Measurements from ENCODE around the gene COX14.

- no peak for TF ChIP-seq MAX (IDR thresholded peaks at IDR 0.05; ENCODE audit: low read depth, low read length)
- no peak for TF ChIP-seq POLR2A (IDR thresholded peaks at IDR 0.05; ENCODE audit: extremely low read depth, insufficient read length)
- TF ChIP-seq, protein P1, sequence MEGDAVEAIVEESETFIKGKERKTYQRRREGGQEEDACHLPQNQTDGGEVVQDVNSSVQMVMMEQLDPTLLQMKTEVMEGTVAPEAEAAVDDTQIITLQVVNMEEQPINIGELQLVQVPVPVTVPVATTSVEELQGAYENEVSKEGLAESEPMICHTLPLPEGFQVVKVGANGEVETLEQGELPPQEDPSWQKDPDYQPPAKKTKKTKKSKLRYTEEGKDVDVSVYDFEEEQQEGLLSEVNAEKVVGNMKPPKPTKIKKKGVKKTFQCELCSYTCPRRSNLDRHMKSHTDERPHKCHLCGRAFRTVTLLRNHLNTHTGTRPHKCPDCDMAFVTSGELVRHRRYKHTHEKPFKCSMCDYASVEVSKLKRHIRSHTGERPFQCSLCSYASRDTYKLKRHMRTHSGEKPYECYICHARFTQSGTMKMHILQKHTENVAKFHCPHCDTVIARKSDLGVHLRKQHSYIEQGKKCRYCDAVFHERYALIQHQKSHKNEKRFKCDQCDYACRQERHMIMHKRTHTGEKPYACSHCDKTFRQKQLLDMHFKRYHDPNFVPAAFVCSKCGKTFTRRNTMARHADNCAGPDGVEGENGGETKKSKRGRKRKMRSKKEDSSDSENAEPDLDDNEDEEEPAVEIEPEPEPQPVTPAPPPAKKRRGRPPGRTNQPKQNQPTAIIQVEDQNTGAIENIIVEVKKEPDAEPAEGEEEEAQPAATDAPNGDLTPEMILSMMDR (IDR thresholded peaks at IDR 0.05; ENCODE audit: low read depth, low read length), result no peak
- no peak for TF ChIP-seq MYC (IDR thresholded peaks at IDR 0.05; ENCODE audit: low read depth, low read length)
These were observed 17.3 kb downstream of the COX14 start for GRCh38 chr12:50129290-50129689.

Measured in NB4 (cell line).